CD4-positive, alpha-beta T cell (primary cell): ENCODE results near the gene NHSL2. TPM values are rescaled to one million over a fixed set of nuclear protein-coding genes. Genes with fewer than 3 reads are reported as not detected.

Source experiments
- ATAC-seq: fragments of 200-7000 bp; cut with Tn5 transposase; one replicate; pipeline ENCODE4 v1.10.0; 2022; ENCODE audit warnings: mild to moderate bottlenecking; ENCODE audit not compliant: poor library complexity
- CTCF ChIA-PET: fragments of 350-600 bp; sonication (Branson Sonifier 250); formaldehyde crosslinking; loops from one replicate; lab custom pipeline; 2021; ENCODE audit warnings: antibody characterized with exemption, inconsistent platforms; lab: Charles Lee
- POLR2A ChIA-PET: fragments of 350-600 bp; sonication (Branson Sonifier 250); formaldehyde crosslinking; loops from one replicate; lab custom pipeline; 2021; ENCODE audit warnings: antibody characterized with exemption, inconsistent platforms; lab: Charles Lee
- DNase-seq, 14 experiments: peaks; one replicate each; pipeline ENCODE4 v3.0.0-alpha.2; 2013 to 2020; ENCODE audit warnings: mixed read lengths in 2 of 14
- H3K27ac ChIP-seq, 2 donors: one replicate each; pipeline versions ENCODE4 v1.5.1 to v1.7.0; 2013; ENCODE audit warnings: low read length in 2 of 2, low read depth in 1 of 2, mild to moderate bottlenecking in 1 of 2
- H3K27me3 ChIP-seq, 2 experiments: 1 replicate in 1 of 2; 2 replicates in 1 of 2; pipeline versions ENCODE4 v1.6.1 to v1.7.0; 2013; ENCODE audit warnings: low read length in 2 of 2, control low read depth in 1 of 2, mild to moderate bottlenecking in 1 of 2, moderate library complexity in 1 of 2; ENCODE audit not compliant: insufficient read depth in 2 of 2, control insufficient read depth in 1 of 2
- H3K36me3 ChIP-seq: one replicate; pipeline ENCODE4 v1.6.1; 2013; ENCODE audit warnings: low read length, control low read depth; ENCODE audit not compliant: insufficient read depth
- H3K4me1 ChIP-seq: one replicate; pipeline ENCODE4 v1.6.1; 2013; ENCODE audit warnings: low read length, control low read depth; ENCODE audit not compliant: insufficient read depth
- H3K4me3 ChIP-seq: one replicate; pipeline ENCODE4 v1.5.1; 2013; ENCODE audit warnings: mild to moderate bottlenecking, low read length, moderate library complexity
- H3K9me3 ChIP-seq, 2 experiments: 1 replicate in 1 of 2; 2 replicates in 1 of 2; pipeline versions ENCODE4 v1.6.1 to v1.7.0; 2013; ENCODE audit warnings: low read length in 2 of 2, mild to moderate bottlenecking in 2 of 2, control low read depth in 1 of 2, moderate library complexity in 1 of 2; ENCODE audit not compliant: control insufficient read depth in 1 of 2, insufficient read depth in 1 of 2
- H3K27ac Mint-ChIP-seq: one replicate; pipeline ENCODE4 v1.8.0; 2020; ENCODE audit warnings: mixed read lengths
- H3K27me3 Mint-ChIP-seq: one replicate; pipeline ENCODE4 v1.8.0; 2021; ENCODE audit warnings: mixed read lengths
- H3K36me3 Mint-ChIP-seq: one replicate; pipeline ENCODE4 v1.8.0; 2021; ENCODE audit warnings: low read depth, mixed read lengths
- H3K4me1 Mint-ChIP-seq: one replicate; pipeline ENCODE4 v1.8.0; 2021; ENCODE audit warnings: low read depth, mixed read lengths
- H3K4me3 Mint-ChIP-seq: one replicate; pipeline ENCODE4 v1.8.0; 2020; ENCODE audit warnings: mild to moderate bottlenecking, mixed read lengths
- H3K9me3 Mint-ChIP-seq: one replicate; pipeline ENCODE4 v1.8.0; 2020; ENCODE audit warnings: mixed read lengths
- CTCF ChIP-seq: fragments of 200-600 bp; IDR thresholded peaks from one replicate; pipeline ENCODE4 v1.8.0; 2022; ENCODE audit warnings: antibody characterized with exemption, mild to moderate bottlenecking
- intact Hi-C, 2 experiments: fragments of 100-400 bp; cut with DNase I in 1 of 2; cut with micrococcal nuclease in 1 of 2; formaldehyde crosslinking; loops; one replicate each; pipeline versions ENCODE4 v1.15.1 to v1.9.0; 2023 to 2025; cut with DNase I, micrococcal nuclease
- total RNA-seq, 174 experiments: library from RNA in 2 of 174; stranded (reverse) in 2 of 174; gene quantifications; one replicate each; pipeline ENCODE4 v1.2.3 and lab custom pipeline; 2021 to 2026

Gene NHSL2
- total RNA-seq, 2 experiments from 2014 or later = 1.3 to 1.5 TPM

GRCh38 chrX:71935476-71935875, 24.8 kb downstream of the NHSL2 start:
- peaks cover 18% of the 10 kb centered on the region for H3K27me3 Mint-ChIP-seq
- H3K27ac ChIP-seq = no peak overlapping the region
- no peak overlapping the region for H3K27ac Mint-ChIP-seq
- H3K4me3 Mint-ChIP-seq = no peak overlapping the region
- ChIA-PET CTCF (no interaction called here), POLR2A (no interaction called here)
- DNase-seq (no peak), ATAC-seq (no peak)
- H3K4me1 ChIP-seq = no peaks in the 10 kb centered on the region
- H3K27me3 ChIP-seq = peaks cover 2 to 5% of the 10 kb centered on the region in 2 experiments
- H3K36me3 Mint-ChIP-seq = no peaks in the 10 kb centered on the region
- no peaks in the 10 kb centered on the region for H3K4me1 Mint-ChIP-seq
- H3K9me3 ChIP-seq = no peaks in the 10 kb centered on the region
- no peaks in the 10 kb centered on the region for H3K9me3 Mint-ChIP-seq
- no peak overlapping the region for H3K4me3 ChIP-seq
- intact Hi-C loops = no loop called here
- no peaks in the 10 kb centered on the region for H3K36me3 ChIP-seq
- no peak for TF ChIP-seq CTCF

DNA sequence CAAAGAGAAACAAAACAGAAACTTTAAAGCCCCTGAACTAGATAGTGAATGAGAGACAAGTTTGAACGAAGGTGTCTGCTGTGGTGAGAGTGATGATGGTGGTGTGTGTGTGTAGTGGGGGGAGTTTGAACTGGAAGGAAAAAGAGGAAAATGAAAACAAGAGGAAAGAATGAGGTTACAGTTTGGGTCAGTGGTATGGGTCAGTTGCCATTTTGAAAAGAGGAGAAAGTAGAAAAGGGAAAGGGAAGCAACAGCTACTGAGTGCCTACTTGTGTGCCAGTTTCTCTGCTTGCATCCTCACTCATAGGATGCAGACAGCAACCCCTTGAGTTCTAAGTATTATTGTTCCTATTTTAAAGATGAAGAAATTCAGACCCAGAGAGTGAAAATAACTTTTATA, 26.0 kb downstream of the NHSL2 start:
- no peaks in the 10 kb centered on the region for H3K4me1 ChIP-seq
- no peaks in the 10 kb centered on the region for H3K36me3 Mint-ChIP-seq
- no peak overlapping the region for H3K27ac ChIP-seq
- H3K27me3 Mint-ChIP-seq = peaks cover 18% of the 10 kb centered on the region
- H3K4me1 Mint-ChIP-seq = no peaks in the 10 kb centered on the region
- no peak for TF ChIP-seq CTCF
- H3K4me3 Mint-ChIP-seq = no peak overlapping the region
- H3K9me3 Mint-ChIP-seq = no peaks in the 10 kb centered on the region
- H3K36me3 ChIP-seq = no peaks in the 10 kb centered on the region
- no peak for ATAC-seq
- no peak for DNase-seq
- CTCF ChIA-PET = no interaction called here
- no peaks in the 10 kb centered on the region for H3K9me3 ChIP-seq
- H3K4me3 ChIP-seq = no peak overlapping the region
- intact Hi-C loops = no loop called here
- no peak overlapping the region for H3K27ac Mint-ChIP-seq
- POLR2A ChIA-PET = no interaction called here
- H3K27me3 ChIP-seq = peaks cover 2 to 5% of the 10 kb centered on the region in 2 experiments

- Mint-ChIP-seq H3K36me3 (no peaks in the 10 kb centered on the region), H3K4me3 (no peak overlapping the region), H3K4me1 (no peaks in the 10 kb centered on the region), H3K9me3 (no peaks in the 10 kb centered on the region), H3K27me3 (peaks cover 10% of the 10 kb centered on the region), H3K27ac (no peak overlapping the region)
- TF ChIP-seq CTCF = no peak
- ChIA-PET CTCF (no interaction called here), POLR2A (no interaction called here)
- H3K27me3 ChIP-seq = peaks cover 2 to 5% of the 10 kb centered on the region in 2 experiments
- no peak overlapping the region for H3K27ac ChIP-seq
- ATAC-seq = no peak
- no peak overlapping the region for H3K4me3 ChIP-seq
- no peaks in the 10 kb centered on the region for H3K36me3 ChIP-seq
- no peak for DNase-seq
- no peaks in the 10 kb centered on the region for H3K4me1 ChIP-seq
- H3K9me3 ChIP-seq = no peaks in the 10 kb centered on the region
- intact Hi-C loops = no loop called here
Observed at GRCh38 chrX:71938371-71938770, 27.7 kb downstream of the NHSL2 start.
